ENCODE measurements around the gene RXRA.

RXRA gene

DNA sequence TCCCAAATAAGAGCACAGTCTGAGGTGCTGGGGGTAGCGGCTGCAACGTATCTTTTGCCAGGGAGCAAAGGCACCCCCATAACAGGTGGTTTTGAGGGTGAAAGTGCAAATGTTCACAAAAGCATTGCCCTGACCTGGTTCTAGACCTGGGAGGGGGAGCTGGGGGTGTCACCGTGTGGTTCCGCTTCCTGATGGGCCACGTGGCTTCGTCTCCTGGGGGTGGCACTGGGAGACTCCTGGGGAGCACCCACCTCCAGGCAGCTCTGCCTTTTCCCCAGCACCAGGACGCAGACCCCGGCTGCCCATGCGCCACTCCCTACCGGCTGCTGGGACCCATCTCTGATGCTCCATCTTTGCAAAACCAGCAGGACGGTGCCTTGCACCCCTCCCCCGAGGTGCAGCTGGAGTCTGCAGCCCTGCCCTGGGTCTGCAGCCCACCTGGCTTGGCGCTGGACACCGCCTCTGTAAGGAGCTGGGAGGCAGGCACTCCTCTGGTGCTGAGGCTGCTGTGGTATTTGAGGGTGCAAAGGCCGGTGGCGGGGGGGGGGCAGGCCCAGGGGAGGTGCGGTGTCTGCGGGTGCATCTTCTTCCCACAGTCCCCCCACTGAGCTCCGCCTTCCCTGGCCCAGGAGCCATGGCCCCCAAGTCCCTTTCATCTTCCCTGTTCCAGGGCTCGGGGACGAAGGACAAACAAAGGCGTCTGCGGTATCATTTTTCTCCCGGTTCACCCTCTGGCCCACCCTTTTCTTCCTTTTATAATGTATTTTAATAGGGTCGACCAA lies 29.8 kb upstream of the RXRA start:
- no peak overlapping the region for H3K27ac ChIP-seq (replicated peaks)
- DNase-seq (ENCODE audit: low read depth in 1 of 2, low spot score in 1 of 2): no peak
- TF ChIP-seq GABPA (IDR thresholded peaks at IDR 0.05; ENCODE audit: low read depth) (no peak), SPI1 (IDR thresholded peaks at IDR 0.05; ENCODE audit: borderline replicate concordance, low read depth) (no peak), REST (IDR thresholded peaks at IDR 0.05; ENCODE audit: insufficient replicate concordance, low read depth) (no peak), POLR2AphosphoS5 (IDR thresholded peaks at IDR 0.05; ENCODE audit: low read depth) (no peak)
- TF ChIP-seq, protein P1, sequence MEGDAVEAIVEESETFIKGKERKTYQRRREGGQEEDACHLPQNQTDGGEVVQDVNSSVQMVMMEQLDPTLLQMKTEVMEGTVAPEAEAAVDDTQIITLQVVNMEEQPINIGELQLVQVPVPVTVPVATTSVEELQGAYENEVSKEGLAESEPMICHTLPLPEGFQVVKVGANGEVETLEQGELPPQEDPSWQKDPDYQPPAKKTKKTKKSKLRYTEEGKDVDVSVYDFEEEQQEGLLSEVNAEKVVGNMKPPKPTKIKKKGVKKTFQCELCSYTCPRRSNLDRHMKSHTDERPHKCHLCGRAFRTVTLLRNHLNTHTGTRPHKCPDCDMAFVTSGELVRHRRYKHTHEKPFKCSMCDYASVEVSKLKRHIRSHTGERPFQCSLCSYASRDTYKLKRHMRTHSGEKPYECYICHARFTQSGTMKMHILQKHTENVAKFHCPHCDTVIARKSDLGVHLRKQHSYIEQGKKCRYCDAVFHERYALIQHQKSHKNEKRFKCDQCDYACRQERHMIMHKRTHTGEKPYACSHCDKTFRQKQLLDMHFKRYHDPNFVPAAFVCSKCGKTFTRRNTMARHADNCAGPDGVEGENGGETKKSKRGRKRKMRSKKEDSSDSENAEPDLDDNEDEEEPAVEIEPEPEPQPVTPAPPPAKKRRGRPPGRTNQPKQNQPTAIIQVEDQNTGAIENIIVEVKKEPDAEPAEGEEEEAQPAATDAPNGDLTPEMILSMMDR (IDR thresholded peaks at IDR 0.05; ENCODE audit: insufficient read depth, low read length): no peak
- no peaks in the 10 kb centered on the region for H3K27me3 ChIP-seq (ENCODE audit: insufficient read depth, poor library complexity, severe bottlenecking)
- no peak overlapping the region for H3K4me3 ChIP-seq (replicated peaks; ENCODE audit: insufficient read depth, low read length)

GRCh38 chr9:134297083-134297410 lies 29.2 kb upstream of the RXRA start:
- TF ChIP-seq REST (IDR thresholded peaks at IDR 0.05; ENCODE audit: insufficient replicate concordance, low read depth) (no peak), GABPA (IDR thresholded peaks at IDR 0.05; ENCODE audit: low read depth) (no peak), POLR2AphosphoS5 (IDR thresholded peaks at IDR 0.05; ENCODE audit: low read depth) (no peak), SPI1 (IDR thresholded peaks at IDR 0.05; ENCODE audit: borderline replicate concordance, low read depth) (no peak)
- TF ChIP-seq, protein P1 (IDR thresholded peaks at IDR 0.05; ENCODE audit: insufficient read depth, low read length): no peak
- Histone ChIP-seq H3K27me3 (ENCODE audit: insufficient read depth, poor library complexity, severe bottlenecking) (no peaks in the 10 kb centered on the region), H3K27ac (replicated peaks) (no peak overlapping the region)

DNA sequence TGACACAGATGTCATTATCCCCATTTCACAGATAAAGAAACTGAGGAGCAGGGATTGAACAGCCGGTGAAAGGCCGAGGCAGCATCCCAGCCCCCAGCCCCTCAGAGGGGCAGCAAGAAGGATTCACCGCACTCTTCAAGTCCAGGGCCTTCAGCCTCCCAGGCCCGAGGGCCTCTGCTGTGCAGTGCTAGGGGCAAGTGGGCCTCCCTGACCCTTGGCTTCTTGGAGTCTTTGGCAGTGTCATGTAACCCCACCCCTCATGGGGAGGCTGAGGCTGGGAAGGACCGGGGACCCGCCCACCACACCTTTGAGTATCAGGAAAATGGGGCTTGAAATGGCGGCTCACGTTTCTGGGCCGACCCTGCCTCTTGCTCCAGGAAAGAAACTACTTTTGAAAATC lies 28.7 kb upstream of the RXRA start:
- Histone ChIP-seq H3K4me3 (replicated peaks; ENCODE audit: insufficient read depth, low read length) (no peak overlapping the region), H3K27me3 (ENCODE audit: insufficient read depth, poor library complexity, severe bottlenecking) (no peaks in the 10 kb centered on the region), H3K27ac (replicated peaks) (no peak overlapping the region)
- TF ChIP-seq, protein P1 (IDR thresholded peaks at IDR 0.05; ENCODE audit: insufficient read depth, low read length): no peak
- TF ChIP-seq SPI1 (IDR thresholded peaks at IDR 0.05; ENCODE audit: borderline replicate concordance, low read depth) (no peak), GABPA (IDR thresholded peaks at IDR 0.05; ENCODE audit: low read depth) (no peak), POLR2AphosphoS5 (IDR thresholded peaks at IDR 0.05; ENCODE audit: low read depth) (no peak), REST (IDR thresholded peaks at IDR 0.05; ENCODE audit: insufficient replicate concordance, low read depth) (no peak)
- DNase-seq (ENCODE audit: low read depth in 1 of 2, low spot score in 1 of 2): no peak

More at GRCh38 chr9:134297083-134297410, 29.2 kb upstream of the RXRA start:
- no peak for DNase-seq (ENCODE audit: low read depth in 1 of 2, low spot score in 1 of 2)
- no peak overlapping the region for H3K4me3 ChIP-seq (replicated peaks; ENCODE audit: insufficient read depth, low read length)
